GM13977 (cell line): ENCODE measurements around the gene EFCAB11.

ENCODE experiments used
- DNase-seq: peaks from one replicate; pipeline ENCODE4 v3.0.0; 2012; ENCODE audit warnings: low spot score
- in situ Hi-C: fragments of 300-500 bp; cut with MboI; formaldehyde crosslinking; loops from one replicate; pipeline ENCODE4 v1.12.0; 2022; ENCODE audit warnings: low sequenced_read_pairs, low pct_unique_long_range_greater_than_20kb, mixed read lengths, inconsistent platforms; ENCODE audit not compliant: unreplicated experiment
- TF ChIP-seq, protein P1 (sequence below): IDR thresholded peaks from 2 replicates; pipeline ENCODE4 v1.5.1; 2012; ENCODE audit warnings: mild to moderate bottlenecking, control low read depth; ENCODE audit not compliant: insufficient read depth; ENCODE audit errors: extremely low read depth, missing control alignments

Gene EFCAB11

DNA sequence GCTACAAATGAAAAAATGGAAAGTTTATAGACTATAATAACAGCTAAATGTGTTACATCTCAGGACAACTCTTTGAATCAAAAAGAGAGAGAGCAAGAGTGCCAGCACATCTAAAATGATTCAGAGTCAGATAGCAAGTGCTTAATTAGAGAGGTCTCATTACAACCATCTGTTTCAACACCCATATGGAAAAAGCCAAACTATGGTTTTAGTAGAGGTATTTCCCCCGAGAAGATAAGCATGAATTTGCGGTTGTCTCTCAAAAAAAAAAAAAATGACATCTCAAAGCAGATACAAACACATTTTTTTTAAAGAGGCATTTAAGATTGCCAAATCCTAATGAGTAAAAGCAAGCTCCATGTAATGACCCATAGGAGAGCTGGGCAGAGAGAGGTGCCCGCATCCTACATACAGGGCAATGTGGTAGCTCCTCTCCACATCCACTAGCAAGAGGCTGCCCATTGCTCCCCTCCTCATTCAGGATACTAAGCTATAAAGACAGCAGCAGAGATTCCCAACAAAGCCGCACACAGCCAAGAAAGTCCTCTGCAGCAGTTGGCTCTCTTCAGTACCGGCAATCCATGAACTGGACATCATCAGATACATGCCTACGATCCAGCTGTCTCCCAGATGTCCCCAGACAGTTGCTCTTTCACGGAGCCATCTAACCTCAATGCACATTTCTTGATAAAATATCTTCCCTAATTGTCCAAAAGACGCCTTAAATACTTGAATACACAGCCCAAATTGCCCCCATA lies 100.4 kb downstream of the EFCAB11 start:
- TF ChIP-seq, protein P1, sequence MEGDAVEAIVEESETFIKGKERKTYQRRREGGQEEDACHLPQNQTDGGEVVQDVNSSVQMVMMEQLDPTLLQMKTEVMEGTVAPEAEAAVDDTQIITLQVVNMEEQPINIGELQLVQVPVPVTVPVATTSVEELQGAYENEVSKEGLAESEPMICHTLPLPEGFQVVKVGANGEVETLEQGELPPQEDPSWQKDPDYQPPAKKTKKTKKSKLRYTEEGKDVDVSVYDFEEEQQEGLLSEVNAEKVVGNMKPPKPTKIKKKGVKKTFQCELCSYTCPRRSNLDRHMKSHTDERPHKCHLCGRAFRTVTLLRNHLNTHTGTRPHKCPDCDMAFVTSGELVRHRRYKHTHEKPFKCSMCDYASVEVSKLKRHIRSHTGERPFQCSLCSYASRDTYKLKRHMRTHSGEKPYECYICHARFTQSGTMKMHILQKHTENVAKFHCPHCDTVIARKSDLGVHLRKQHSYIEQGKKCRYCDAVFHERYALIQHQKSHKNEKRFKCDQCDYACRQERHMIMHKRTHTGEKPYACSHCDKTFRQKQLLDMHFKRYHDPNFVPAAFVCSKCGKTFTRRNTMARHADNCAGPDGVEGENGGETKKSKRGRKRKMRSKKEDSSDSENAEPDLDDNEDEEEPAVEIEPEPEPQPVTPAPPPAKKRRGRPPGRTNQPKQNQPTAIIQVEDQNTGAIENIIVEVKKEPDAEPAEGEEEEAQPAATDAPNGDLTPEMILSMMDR, result no peak
- no peak for DNase-seq
- in situ Hi-C loops, result no loop called here

DNA sequence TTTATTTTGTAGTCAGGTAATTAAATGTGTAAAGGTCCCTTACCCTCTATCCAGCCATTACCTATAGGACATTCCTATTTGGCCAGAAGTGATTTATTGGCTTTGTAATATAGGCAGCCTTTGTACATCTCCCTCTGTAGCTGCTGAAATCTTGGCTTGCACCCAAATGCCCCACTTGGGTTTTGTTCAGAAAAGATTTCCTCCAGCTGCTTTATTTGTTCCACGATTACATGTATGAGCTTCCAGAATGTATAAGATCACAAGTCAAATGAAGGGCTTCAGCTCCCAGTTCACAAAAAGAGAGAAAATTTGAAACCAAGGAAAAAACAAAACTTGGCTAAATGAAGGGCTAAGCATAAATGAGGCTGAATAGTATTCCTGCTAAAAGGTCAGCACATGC lies 103.4 kb downstream of the EFCAB11 start:
- no peak for DNase-seq
- in situ Hi-C loops, result no loop called here
- TF ChIP-seq, protein P1, result no peak

DNA sequence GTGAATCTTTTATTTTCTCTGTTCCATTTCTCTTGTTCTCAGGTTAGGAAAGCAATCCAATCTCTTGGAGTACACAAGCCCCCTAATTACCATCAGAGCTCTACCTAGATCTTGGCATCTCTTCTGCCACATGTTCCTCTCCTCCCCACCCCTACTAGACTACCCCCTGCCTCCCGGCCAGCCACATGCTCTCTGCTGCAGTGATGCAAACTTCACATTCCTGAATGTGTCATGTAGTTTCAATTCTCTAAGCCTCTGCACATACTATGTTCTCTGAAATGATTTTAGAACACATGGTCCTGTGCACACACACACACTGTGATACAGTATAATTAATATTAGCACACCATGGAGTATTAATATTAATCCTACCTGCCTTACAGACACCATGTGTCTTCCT lies 104.6 kb downstream of the EFCAB11 start:
- TF ChIP-seq, protein P1, result no peak
- in situ Hi-C loops, result no loop called here
- no peak for DNase-seq

DNA sequence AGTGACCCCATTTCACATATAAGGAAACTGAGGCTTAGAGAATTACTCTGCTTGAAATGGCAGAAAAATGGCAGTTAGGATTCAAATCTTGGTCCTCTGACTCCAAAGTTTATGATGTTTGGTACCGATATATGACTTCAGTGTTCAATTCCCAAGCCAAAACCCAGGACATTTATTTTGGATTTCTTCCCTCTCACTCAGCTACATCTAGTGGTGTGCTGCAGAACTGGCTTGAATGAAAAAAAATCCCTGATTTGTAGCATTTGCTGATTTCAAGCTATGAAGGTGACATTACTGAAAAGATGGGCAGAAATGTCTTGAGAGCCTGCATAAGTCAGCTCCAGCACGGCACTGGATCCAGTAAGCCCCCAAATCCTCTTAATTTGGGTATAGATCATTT lies 106.4 kb downstream of the EFCAB11 start:
- TF ChIP-seq, protein P1, result peak; percentile 14
- no peak for DNase-seq
- in situ Hi-C loops, result no loop called here

DNA sequence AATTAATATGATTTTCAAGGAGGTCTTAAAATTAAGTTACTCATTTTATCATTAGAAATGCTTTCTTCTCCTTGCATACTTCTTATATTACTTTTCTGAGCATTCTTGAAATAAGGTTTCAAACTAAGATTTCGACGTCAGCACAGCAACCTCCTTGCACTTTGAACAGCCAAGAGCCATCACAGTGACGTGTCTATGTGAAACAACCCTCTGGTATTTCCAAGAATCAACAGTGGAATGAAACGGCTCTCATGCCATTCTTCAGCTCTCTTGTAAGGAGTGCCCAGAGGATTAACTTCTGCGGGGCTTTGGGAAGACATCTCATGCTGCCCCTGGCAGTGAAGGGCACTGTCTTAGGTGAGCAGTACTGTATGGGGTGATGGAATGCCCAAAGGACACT lies 109.2 kb downstream of the EFCAB11 start:
- in situ Hi-C loops, result no loop called here
- no peak for DNase-seq
- TF ChIP-seq, protein P1, result no peak

DNA sequence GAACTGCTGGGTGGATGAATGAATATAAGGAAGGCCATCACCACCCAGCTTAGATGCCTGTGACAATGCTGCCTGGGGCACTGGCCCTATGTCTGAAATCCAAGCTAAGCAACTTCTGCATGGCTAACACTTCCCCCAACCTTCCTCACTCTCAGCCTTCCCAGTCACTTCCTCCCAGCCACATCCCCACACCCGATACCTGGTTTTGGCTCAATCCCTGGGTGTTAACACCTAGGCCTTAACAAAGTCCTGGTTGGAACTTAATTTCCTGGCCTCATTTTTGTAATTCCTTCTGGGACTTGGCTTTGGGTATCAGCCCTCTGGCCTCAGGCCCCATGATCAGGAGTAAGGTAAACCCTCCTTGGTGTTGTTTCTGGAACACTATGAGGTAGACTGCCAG lies 110.0 kb downstream of the EFCAB11 start:
- TF ChIP-seq, protein P1, result no peak
- DNase-seq, result no peak
- in situ Hi-C loops, result no loop called here

DNA sequence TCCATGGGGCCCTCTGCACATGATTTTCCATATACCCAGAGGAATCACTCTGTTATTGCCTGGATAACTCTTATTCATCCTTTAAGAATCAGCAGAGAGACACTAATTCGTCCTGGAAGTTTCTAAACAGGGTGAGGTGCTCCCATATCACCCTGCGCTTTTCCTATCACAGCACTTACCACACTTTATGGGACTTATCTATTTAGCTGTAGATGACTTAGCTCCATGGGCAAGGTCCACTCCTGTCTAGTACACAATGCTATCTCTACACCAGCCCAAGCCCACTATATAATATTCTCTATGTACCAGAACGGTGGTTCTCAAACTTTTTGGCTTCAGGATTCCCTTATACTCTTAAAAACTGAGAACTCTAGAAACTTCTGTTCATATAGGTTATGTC lies 111.7 kb downstream of the EFCAB11 start:
- in situ Hi-C loops, result no loop called here
- TF ChIP-seq, protein P1, result no peak
- DNase-seq, result no peak
